Activated CD8-positive, alpha-beta memory T cell treated with anti-CD3 and anti-CD28 coated beads, Interleukin-2, amount 10 ng/mL, durations not matched to agents 7 days and 5 days (primary cell): ENCODE results near the gene MYT1. TPM values are rescaled to one million over a fixed set of nuclear protein-coding genes. Genes with fewer than 3 reads are reported as not detected.

Experiments used
- ATAC-seq: fragments of 150-1000 bp; cut with Tn5 transposase; one replicate; pipeline ENCODE4 v1.10.0; 2021; ENCODE audit warnings: moderate library complexity
- CTCF ChIA-PET: fragments of 350-600 bp; sonication (Branson Sonifier 250); formaldehyde crosslinking; loops from one replicate; lab custom pipeline; 2021; ENCODE audit warnings: antibody characterized with exemption; lab: Charles Lee
- DNase-seq: peaks from one replicate; pipeline ENCODE4 v3.0.0-alpha.2; 2020
- H3K27ac Mint-ChIP-seq: one replicate; pipeline ENCODE4 v1.8.0; 2021; ENCODE audit warnings: mild to moderate bottlenecking, mixed read lengths
- H3K27me3 Mint-ChIP-seq: one replicate; pipeline ENCODE4 v1.8.0; 2021; ENCODE audit warnings: mixed read lengths
- H3K36me3 Mint-ChIP-seq: one replicate; pipeline ENCODE4 v1.8.0; 2021; ENCODE audit warnings: mild to moderate bottlenecking, mixed read lengths
- H3K4me1 Mint-ChIP-seq: one replicate; pipeline ENCODE4 v1.8.0; 2021; ENCODE audit warnings: mixed read lengths
- H3K4me3 Mint-ChIP-seq: one replicate; pipeline ENCODE4 v1.8.0; 2021; ENCODE audit warnings: mild to moderate bottlenecking, moderate library complexity, mixed read lengths
- H3K9me3 Mint-ChIP-seq: one replicate; pipeline ENCODE4 v1.8.0; 2022; ENCODE audit warnings: low read depth, mixed read lengths
- total RNA-seq, 2 experiments: library from RNA; stranded (reverse); gene quantifications; one replicate each; pipeline ENCODE4 v1.2.3, GENCODE V29; 2021

Gene MYT1
- total RNA-seq, 2 experiments from 2014 or later: not detected

DNA sequence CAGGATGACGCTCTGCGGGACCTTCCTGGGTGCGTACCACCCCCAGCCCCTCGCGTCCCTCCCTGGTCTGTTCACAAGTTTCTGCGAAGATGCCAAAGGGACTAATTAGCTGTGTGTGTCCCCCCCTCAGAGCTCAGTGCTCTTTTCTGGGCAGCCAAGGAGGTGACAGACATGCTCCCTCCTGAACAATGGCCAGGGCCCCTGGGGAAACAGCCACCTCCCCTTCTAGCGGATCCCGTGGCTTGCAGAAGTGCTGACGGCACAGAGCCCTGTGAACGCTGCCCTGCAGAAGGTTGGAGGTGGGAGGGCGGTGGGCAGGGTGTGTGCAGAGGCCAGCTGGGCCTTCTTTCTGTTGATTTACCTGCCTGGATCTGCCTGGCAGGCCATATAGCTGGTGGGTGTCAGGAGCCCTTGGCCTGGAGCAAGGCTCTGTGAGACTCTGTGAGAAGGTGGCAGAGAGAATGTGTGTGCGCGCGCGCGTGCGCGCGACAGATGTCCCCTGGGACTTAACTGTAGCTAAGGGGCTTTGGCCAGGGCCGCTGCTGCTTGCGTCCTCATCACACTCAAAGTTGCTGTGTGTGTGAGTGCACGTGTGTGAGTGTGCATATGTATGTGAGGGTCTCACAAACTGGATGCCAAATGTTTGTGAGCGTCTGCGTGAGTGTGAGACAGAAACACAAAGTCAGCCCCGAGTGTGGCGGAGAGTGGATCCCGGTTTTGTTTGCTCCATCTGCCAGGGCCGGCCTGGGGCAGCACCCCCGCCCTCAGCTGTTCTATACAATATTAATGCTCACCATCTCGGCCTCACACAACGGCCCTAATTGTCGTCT is 3.5 kb upstream of the MYT1 start:
- Mint-ChIP-seq H3K9me3 (no peaks in the 10 kb centered on the region), H3K27ac (no peak overlapping the region), H3K4me3 (no peak overlapping the region), H3K36me3 (no peaks in the 10 kb centered on the region), H3K27me3 (peaks cover 39% of the 10 kb centered on the region), H3K4me1 (no peaks in the 10 kb centered on the region)
- DNase-seq (no peak), ATAC-seq (no peak)
- CTCF ChIA-PET: no interaction called here

DNA sequence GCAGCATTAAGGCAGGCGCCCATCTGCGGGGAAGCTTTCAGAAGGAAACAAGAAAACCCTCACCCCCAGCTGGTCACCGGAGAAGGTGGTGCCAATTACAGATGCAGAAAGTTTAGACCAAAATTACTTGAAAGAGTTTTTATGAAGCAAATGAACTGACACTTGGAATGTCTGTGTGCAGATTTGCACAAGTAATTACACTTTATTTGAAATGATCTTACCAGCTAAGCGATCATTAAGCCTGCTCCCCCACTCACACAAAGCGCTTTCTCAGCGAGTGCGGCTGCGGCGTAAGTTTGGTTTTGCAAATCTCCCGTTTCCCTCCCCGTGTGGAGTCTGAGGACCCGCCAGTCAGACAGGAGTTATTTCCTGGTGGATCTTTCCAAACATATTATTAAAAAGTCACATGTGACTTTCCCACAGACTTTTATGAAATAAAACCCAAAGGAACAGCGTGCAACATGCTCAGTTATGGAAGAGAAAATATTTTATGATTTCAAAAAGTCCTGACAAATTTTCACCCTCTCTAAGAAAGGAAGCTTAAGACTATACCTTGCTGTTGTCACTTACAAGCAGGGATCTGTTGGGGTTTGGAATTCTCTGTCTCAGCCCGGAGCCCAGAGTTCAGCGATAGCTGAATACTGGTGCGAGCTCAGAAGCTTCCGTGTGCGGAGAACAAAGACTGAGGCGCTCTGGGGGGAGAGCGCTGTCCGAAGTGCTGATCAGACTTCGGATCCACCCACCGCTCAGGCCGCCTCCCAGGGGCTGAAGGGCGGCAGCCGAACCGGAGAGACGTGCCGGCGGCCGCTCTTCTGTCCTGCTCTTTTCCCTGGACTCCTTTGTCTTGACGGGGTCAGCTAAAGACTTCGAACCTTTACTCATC is 2.7 kb upstream of the MYT1 start:
- ATAC-seq (peak; percentile 47), DNase-seq (peak; percentile 52)
- CTCF ChIA-PET: no interaction called here
- no peaks in the 10 kb centered on the region for H3K4me1 Mint-ChIP-seq
- H3K9me3 Mint-ChIP-seq: no peaks in the 10 kb centered on the region
- no peak overlapping the region for H3K27ac Mint-ChIP-seq
- H3K36me3 Mint-ChIP-seq: no peaks in the 10 kb centered on the region
- H3K27me3 Mint-ChIP-seq: peaks cover 39% of the 10 kb centered on the region
- H3K4me3 Mint-ChIP-seq: no peak overlapping the region

DNA sequence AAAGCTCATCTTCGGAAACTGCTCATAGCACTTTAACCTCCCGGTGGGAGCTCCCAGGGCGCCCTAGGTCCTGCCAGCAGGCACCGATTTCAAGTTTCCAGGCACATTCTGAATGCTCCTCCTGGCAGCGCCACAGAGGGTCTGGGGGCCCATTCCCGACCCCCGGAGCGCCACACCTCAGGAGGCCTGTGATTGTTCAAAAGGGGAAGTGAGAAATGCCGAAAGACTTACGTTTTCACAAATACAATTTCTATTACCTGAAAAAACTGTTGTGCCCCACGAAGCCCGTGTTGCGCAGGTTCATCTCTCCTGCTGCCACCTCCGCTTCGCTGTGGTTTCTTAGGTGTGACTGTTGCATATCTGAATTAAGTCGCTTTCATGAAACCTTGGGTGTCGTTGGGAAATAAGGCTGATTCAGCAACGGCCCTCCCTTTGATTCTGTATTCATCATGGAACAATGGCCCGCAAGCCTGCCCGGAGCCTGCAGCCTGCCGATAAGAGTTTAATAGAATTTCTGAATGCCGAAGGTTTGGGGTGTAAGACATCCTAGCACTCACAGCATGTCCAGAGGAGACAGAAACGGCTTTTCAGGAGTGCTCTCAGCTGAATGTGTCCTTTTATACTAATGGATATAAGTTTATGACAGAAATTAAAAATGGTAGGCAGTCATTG is 1.9 kb upstream of the MYT1 start:
- Mint-ChIP-seq H3K36me3 (no peaks in the 10 kb centered on the region), H3K9me3 (no peaks in the 10 kb centered on the region), H3K27me3 (peaks cover 39% of the 10 kb centered on the region), H3K4me1 (no peaks in the 10 kb centered on the region), H3K4me3 (no peak overlapping the region), H3K27ac (no peak overlapping the region)
- DNase-seq (no peak), ATAC-seq (no peak)
- CTCF ChIA-PET: no interaction called here

DNA sequence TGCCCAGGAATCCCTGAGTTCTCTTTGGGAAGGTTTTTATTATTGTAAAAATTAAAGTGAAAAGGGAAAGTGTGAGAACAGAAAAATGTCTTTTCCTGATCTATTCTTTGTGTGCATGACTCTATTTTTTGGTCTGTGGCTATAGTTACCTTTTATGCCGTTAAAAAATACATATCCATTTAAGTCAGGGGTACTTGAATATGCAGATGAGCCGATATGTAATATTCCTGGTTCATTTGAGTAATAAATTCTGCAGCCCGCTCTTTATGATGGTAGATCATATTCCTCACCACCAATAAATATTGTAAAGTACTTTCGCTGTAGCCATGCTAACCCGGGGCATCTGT is 503 bp upstream of the MYT1 start:
- Mint-ChIP-seq H3K4me1 (no peaks in the 10 kb centered on the region), H3K27ac (no peak overlapping the region), H3K36me3 (no peaks in the 10 kb centered on the region), H3K4me3 (no peak overlapping the region), H3K9me3 (no peaks in the 10 kb centered on the region), H3K27me3 (peaks cover 39% of the 10 kb centered on the region)
- DNase-seq (no peak), ATAC-seq (no peak)
- CTCF ChIA-PET: no interaction called here

DNA sequence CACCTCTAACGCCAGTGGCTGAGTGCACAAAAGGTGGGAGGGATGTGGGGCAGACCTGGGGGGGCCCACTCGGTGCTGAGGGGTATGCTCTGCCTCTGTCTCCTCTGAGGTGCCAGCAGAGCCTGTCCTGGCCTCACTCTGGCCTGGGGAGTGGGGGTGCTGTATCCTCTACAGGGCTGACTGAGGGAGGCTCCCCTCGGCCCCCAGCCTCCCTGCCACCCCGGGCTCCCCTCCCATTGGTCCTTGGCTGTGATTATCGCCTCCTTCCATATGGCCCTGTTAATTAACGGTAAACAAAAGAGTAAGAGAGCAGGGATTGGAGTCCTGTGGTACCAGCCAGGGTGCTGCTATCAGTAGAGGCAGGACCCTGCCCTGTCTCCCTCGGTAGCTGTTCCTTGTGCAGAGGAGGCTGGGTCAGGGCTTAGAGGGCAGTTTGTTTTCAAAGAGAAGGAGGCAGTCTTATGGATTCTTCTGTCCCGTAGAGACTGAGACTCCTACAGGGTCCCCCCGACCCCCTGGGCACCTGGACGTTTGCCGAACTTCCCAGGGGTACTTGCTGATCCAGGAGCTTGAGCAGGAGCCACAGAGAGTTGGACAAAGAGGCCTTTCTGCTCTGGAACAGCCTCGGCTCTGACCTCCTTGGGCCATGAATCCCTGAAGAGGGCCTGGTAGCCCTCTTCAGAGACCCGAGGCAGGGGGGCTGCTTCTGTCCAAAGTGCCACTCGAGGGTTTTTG is 1.8 kb downstream of the MYT1 start:
- CTCF ChIA-PET: no interaction called here
- Mint-ChIP-seq H3K27me3 (peaks cover 33% of the 10 kb centered on the region), H3K36me3 (no peaks in the 10 kb centered on the region), H3K9me3 (no peaks in the 10 kb centered on the region), H3K4me1 (no peaks in the 10 kb centered on the region), H3K27ac (no peak overlapping the region), H3K4me3 (no peak overlapping the region)
- DNase-seq (no peak), ATAC-seq (no peak)

DNA sequence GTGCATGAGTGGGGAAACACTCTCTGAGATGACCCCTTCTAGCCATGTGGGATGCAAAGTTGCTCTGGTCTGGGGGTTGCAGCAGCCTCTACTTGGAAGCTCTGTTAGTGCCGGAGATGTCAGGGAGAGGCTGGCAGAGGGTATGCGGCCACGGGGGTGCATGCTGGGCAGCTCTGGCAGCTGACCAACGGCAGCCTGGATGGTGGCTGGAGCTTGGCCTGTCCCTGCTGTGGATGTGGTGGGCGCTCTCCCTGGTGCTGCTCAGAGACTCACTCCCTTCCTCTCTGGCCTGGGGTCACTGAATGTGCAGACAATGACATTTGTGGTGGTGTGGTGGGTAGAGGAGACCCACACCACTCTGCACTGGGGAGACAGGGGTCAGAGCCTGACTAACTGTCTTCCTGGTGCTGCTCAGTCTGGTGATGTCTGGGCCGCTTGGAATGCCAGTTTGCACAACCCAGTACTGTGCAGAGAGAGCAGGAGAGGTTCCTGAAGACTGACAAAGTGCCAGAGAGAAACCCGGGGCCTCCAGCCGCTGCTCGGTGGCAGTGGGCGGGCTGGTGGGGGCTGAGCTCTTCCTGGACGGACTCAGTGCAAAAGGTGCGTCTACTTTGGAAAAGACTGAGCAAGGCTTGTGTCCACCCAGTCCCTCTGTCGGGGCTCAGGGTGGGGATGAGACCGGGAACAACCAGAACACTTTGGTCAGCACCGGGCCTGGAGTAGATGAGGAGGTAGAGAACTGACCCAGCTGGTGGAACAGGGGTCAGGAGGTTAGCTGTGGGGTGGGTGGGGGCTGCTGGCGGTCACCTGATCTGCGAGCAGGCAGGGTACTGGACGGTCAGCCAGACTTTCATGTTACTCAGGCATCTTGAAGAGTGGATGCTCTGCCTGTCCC is 2.7 kb downstream of the MYT1 start:
- no peaks in the 10 kb centered on the region for H3K4me1 Mint-ChIP-seq
- ATAC-seq (no peak), DNase-seq (no peak)
- H3K36me3 Mint-ChIP-seq: no peaks in the 10 kb centered on the region
- peaks cover 24% of the 10 kb centered on the region for H3K27me3 Mint-ChIP-seq
- no peak overlapping the region for H3K4me3 Mint-ChIP-seq
- H3K27ac Mint-ChIP-seq: no peak overlapping the region
- no peaks in the 10 kb centered on the region for H3K9me3 Mint-ChIP-seq
- CTCF ChIA-PET: no interaction called here

DNA sequence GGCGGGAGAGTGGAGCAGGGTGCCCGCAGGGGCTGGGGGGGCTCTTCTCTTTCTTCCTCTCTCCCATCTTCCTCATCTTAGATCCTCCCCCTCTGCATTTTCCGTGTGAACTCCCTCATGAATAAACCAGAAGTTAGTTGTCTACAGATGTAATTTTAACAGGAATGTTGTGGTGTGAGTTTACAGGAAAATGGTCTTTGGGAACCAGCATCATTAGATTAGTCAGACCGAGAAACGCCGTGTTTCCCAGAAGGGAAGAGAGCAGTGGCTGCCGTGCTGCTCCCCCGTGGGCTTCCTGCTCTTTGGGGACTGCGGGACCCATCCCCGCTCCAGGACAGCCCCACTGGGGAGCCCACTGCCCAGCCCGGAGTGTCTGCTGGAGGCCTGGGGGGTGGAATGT is 3.4 kb downstream of the MYT1 start:
- H3K4me1 Mint-ChIP-seq: no peaks in the 10 kb centered on the region
- H3K4me3 Mint-ChIP-seq: no peak overlapping the region
- no peaks in the 10 kb centered on the region for H3K36me3 Mint-ChIP-seq
- no peaks in the 10 kb centered on the region for H3K9me3 Mint-ChIP-seq
- no peak overlapping the region for H3K27ac Mint-ChIP-seq
- DNase-seq (no peak), ATAC-seq (no peak)
- CTCF ChIA-PET: no interaction called here
- H3K27me3 Mint-ChIP-seq: peaks cover 17% of the 10 kb centered on the region

DNA sequence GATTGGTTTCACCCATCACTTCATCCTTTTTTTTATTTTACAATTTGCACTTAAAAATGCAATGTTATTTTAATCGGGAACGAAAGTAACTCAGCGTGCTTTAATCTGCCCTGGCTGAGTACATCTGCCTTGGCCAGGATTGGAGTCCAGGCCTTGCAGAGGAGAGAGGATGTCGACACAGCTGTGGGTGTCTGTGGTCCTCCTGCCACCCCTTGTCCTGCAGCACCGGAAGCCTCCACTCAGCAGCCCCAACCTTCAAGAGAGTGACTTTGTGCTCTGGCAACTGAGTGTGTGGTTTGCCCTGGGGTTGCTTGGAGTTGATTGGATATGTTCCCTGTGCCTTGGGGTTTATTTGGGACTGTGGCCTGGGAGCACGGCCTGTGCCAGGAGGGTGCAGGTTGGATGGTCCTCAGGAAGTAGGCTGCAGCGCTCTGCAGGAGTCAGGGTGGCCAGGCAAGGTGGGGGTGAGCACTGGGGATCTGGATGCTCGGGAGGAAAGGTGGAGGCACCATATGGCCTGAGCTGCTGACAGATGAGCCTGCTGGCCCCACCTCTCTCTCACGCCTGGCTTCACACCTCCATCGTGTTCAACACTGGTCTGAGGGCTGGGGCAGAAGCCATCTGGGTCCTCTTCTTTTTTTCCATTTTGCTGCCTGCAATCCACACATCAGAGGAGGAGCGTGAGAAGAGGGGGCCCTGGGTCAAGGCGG is 4.3 kb downstream of the MYT1 start:
- peaks cover 13% of the 10 kb centered on the region for H3K27me3 Mint-ChIP-seq
- H3K27ac Mint-ChIP-seq: no peak overlapping the region
- no peaks in the 10 kb centered on the region for H3K4me1 Mint-ChIP-seq
- no peaks in the 10 kb centered on the region for H3K9me3 Mint-ChIP-seq
- no peak overlapping the region for H3K4me3 Mint-ChIP-seq
- DNase-seq: no peak
- CTCF ChIA-PET: no interaction called here
- H3K36me3 Mint-ChIP-seq: no peaks in the 10 kb centered on the region
- no peak for ATAC-seq

DNA sequence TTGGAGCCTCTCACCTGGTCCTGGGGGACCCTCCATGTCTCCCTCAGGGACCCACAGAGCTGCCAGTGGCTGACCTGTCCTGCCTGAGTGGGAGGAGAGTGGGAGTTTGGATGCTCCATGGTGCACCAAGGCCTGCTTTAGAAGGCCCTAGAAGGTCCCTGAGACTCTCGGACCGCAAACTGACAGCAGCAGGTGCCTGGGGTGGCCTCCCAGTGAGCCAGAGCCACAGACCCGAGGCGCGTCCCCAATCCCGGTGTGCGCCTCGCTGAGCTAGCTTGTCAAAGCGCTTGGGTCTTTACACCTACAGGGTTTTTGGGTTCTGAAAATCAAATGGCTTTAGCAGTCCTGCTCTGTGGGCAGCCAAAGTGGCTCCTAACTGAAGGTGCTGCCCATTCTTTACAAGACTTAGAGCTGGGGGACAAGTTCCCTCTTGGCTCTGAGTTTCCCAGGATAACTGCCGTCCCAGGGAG is 4.9 kb downstream of the MYT1 start:
- no peak overlapping the region for H3K4me3 Mint-ChIP-seq

DNA sequence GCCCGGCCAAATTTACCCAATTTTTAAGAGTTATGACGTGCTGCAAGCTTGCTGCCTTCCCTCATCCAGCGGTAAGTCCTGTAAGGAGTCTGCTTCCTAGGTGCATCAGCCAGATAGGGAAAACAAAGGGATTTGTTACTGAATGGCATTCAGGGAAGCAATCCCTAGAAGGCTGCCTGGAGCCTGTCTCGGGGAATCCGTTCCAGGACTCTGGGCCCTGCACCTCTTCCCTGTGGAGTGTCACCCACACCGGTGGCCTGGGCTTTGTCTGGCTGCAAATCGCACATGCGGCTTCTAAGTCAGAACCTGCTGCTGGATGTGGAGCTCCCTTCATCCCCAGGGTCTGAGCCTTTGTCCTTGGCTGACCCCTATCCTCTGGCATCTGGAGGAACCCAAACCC is 7.0 kb downstream of the MYT1 start:
- Mint-ChIP-seq H3K36me3 (no peaks in the 10 kb centered on the region), H3K4me3 (no peak overlapping the region), H3K27ac (no peak overlapping the region), H3K27me3 (peaks cover 8% of the 10 kb centered on the region), H3K9me3 (no peaks in the 10 kb centered on the region), H3K4me1 (no peaks in the 10 kb centered on the region)
- ATAC-seq (no peak), DNase-seq (no peak)
- CTCF ChIA-PET: interaction anchor here (0.6 kb wide), 1 partner anchor 45 kb away, joined by 3 read pairs; no protein-coding TSS in a partner anchor

More for the DNA sequence above, 4.9 kb downstream of the MYT1 start:
- H3K4me1 Mint-ChIP-seq: no peaks in the 10 kb centered on the region
- H3K27ac Mint-ChIP-seq: no peak overlapping the region
- H3K9me3 Mint-ChIP-seq: no peaks in the 10 kb centered on the region
- DNase-seq: no peak
- no peak for ATAC-seq
- no peaks in the 10 kb centered on the region for H3K36me3 Mint-ChIP-seq
- peaks cover 8% of the 10 kb centered on the region for H3K27me3 Mint-ChIP-seq
- CTCF ChIA-PET: no interaction called here

DNA sequence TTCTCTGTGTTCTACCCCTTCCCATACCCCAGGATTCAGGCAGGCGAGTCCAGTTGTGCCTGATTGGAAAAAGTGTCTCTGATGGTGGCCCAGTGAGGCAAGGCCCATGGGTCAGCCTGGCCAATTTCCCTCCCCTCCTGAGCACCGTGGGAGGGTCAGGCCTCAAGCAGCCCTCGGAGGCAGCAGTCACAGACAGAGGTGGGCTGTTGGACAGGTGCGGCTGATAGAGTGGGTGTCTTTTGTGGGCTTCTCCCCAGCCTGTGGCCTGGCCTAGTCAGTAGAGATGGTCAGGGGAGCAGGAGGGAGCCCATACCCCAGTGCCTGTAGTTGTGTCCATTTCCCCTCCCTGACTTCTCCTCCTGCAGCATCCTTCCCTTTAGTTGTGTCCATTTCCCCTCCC is 8.9 kb downstream of the MYT1 start:
- Mint-ChIP-seq H3K9me3 (no peaks in the 10 kb centered on the region), H3K36me3 (no peaks in the 10 kb centered on the region), H3K4me1 (no peaks in the 10 kb centered on the region), H3K4me3 (no peak overlapping the region), H3K27me3 (peaks cover 10% of the 10 kb centered on the region), H3K27ac (no peak overlapping the region)
- ATAC-seq (no peak), DNase-seq (no peak)
- CTCF ChIA-PET: no interaction called here

DNA sequence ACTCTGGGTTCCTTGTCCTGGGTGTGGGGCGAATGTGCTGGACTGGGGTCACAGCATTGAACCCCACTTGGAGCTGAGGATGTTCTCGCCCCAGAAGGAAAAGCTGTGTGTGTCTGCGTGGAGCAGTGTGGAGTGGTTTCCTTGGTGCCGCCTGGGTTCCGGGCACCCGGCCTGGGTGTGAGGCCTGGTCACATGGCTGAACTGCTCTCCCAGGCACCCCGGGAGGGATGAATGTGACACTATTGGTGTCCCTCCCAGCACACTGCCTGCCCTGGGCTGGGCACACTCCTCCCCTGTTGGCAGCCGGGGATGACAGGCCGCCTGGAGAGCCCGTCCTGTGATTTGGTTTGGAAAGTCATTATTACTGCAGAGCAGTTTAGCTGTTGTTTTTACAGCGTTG is 12.3 kb downstream of the MYT1 start:
- no peaks in the 10 kb centered on the region for H3K36me3 Mint-ChIP-seq
- H3K27ac Mint-ChIP-seq: no peak overlapping the region
- H3K4me1 Mint-ChIP-seq: peaks cover 13% of the 10 kb centered on the region
- H3K27me3 Mint-ChIP-seq: peaks cover 11% of the 10 kb centered on the region
- ATAC-seq: no peak
- peaks cover 5% of the 10 kb centered on the region for H3K9me3 Mint-ChIP-seq
- CTCF ChIA-PET: no interaction called here
- no peak for DNase-seq
- H3K4me3 Mint-ChIP-seq: no peak overlapping the region
